Heart left ventricle (tissue), 16 donors: ENCODE measurements around the gene CLPTM1L. TPM values are rescaled to one million over a fixed set of nuclear protein-coding genes. Genes with fewer than 3 reads are reported as not detected.
A peak's percentile ranks its signal among the peaks of the same experiment; 100 is the strongest.

Source experiments
- ATAC-seq, 4 donors: fragments of 200-7000 bp; cut with Tn5 transposase; one replicate each; pipeline ENCODE4 v1.9.1; 2020 to 2022; ENCODE audit warnings: moderate library complexity in 4 of 4, mild to moderate bottlenecking in 3 of 4, moderate number of reproducible peaks in 1 of 4
- DNase-seq, 5 donors: peaks; one replicate each; pipeline ENCODE4 v3.0.0-alpha.2; 2020
- H3K27ac ChIP-seq, 12 donors: fragments of 200-600 bp; sonication (generic) in 4 of 12; one replicate each; pipeline versions ENCODE4 v1.5.0 to v1.8.0; 2016 to 2022; ENCODE audit warnings: mild to moderate bottlenecking in 2 of 12
- H3K27me3 ChIP-seq, 9 donors: fragments of 200-600 bp; sonication (generic) in 2 of 9; one replicate each; pipeline versions ENCODE4 v1.5.1 to v1.8.0; 2016 to 2022; ENCODE audit warnings: mild to moderate bottlenecking in 3 of 9
- H3K36me3 ChIP-seq, 9 donors: fragments of 200-600 bp; sonication (generic) in 2 of 9; one replicate each; pipeline versions ENCODE4 v1.5.0 to v1.8.0; 2018 to 2022; ENCODE audit warnings: mild to moderate bottlenecking in 2 of 9
- H3K4me1 ChIP-seq, 12 donors: fragments of 200-600 bp; sonication (generic) in 4 of 12; one replicate each; pipeline versions ENCODE4 v1.5.0 to v1.8.0; 2016 to 2022; ENCODE audit warnings: mild to moderate bottlenecking in 3 of 12
- H3K4me3 ChIP-seq, 12 donors: fragments of 200-600 bp; sonication (generic) in 4 of 12; one replicate each; pipeline versions ENCODE4 v1.5.0 to v1.8.0; 2017 to 2022; ENCODE audit warnings: mild to moderate bottlenecking in 9 of 12, moderate library complexity in 4 of 12
- H3K9me3 ChIP-seq, 12 donors: fragments of 200-600 bp; sonication (generic) in 4 of 12; one replicate each; pipeline versions ENCODE4 v1.5.0 to v1.8.0; 2016 to 2022; ENCODE audit warnings: mild to moderate bottlenecking in 1 of 12
- CTCF ChIP-seq, 12 donors: fragments of 200-600 bp; sonication (generic) in 4 of 12; IDR thresholded peaks; one replicate each; pipeline versions ENCODE4 v1.5.0 to v1.8.0; 2018 to 2022; ENCODE audit warnings: antibody characterized with exemption in 12 of 12, mild to moderate bottlenecking in 5 of 12
- POLR2A ChIP-seq, 2 donors: fragments of 450-650 bp; IDR thresholded peaks; one replicate each; pipeline ENCODE4 v1.6.1; 2017; ENCODE audit warnings: antibody characterized with exemption in 2 of 2, mild to moderate bottlenecking in 2 of 2, moderate library complexity in 2 of 2
- WGBS, 4 donors: extraction: QIAGEN DNeasy Blood & Tissue Kit in 2 of 4; methylation state at CpG; one replicate each; pipeline versions ENCODE4 v1.1.5 to v1.1.7; 2013 to 2018; 5-methylcytosine and 5-hydroxymethylcytosine counted together
- intact Hi-C, 10 donors: fragments of 100-400 bp; cut with DNase I; formaldehyde crosslinking; loops; one replicate each; pipeline versions ENCODE4 v1.11.1 to v1.14.2; 2022
- polyA plus RNA-seq, 2 donors: library from polyadenylated mRNA; stranded (reverse); fragments of 200-250 nt; gene quantifications; one replicate each; pipeline ENCODE4 v1.2.3, GENCODE V29; 2013
- total RNA-seq, 9 donors: library from RNA; depleted of rRNA in 2 of 9; stranded (reverse); fragments of >200 nt in 2 of 9; fragmentation: NEBNext Ultra II Directional in 3 of 9; extraction: Animal tissue kit (Norgen Biotek cat#: 25700) in 3 of 9; gene quantifications; one replicate each; pipeline versions ENCODE4 v1.1.0 to v1.2.4, GENCODE V29; 2016 to 2023
- donor health status: ischemic (EF 13 %, LVEDD 7.1; RV severe dilation, severe dysfunction).
- donor health status: healthy with polysubstance abuse.
- donor health status: DM: no; HTN: yes; CAD: no.
- donor health status: DM: no; HTN: no; CAD: no.
- donor health status: ischemic (EF 25% LVEDD 6.9; RV normal size, moderate dysfunction).
- donor health status: ischemic (EF 25% LVEDD 5.7; RV mildly dilated, moderate dysfunction).
- donor health status: healthy.
- donor health status: DM: yes; HTN: yes; CAD: no.
- donor health status: ischemic (EF 35%, LVEDD 5.7; RV mildly dilated, moderate dysfunction).
- donor health status: nonischemic (EF 11% LVEDD 7.7; RV severe dilation, severe dysfunction).
- donor health status: DM: yes; HTN: yes; CAD: no.
- donor health status: PGD.
- donor health status: ischemic (EF 29% LVEDD 5.4; RV normal size, mild dysfunction).
- donor health status: nonischemic (EF 23%, LVEDD 6.1; RV moderate dilation, normal function).

The CLPTM1L gene
- total and polyA plus RNA-seq, 11 donors, result 23.5 to 96.8 (median 39.4) TPM

- no peaks in the 10 kb centered on the region for H3K9me3 ChIP-seq
- intact Hi-C loops, result no loop called here
- no peak overlapping the region for H3K4me3 ChIP-seq
- DNase-seq (no peak), ATAC-seq (no peak)
- no peaks in the 10 kb centered on the region for H3K4me1 ChIP-seq
- WGBS, 4 donors, result 89 to 91% (median 90%) methylated on average over 11 of the region's 11 CpGs
- no peak overlapping the region for H3K27ac ChIP-seq
- TF ChIP-seq CTCF (IDR thresholded peaks at IDR 0.05), result no peak
- TF ChIP-seq POLR2A (IDR thresholded peaks at IDR 0.05), result no peak
- peaks cover 0 to 79% (median 68%) of the 10 kb centered on the region in 9 donors for H3K36me3 ChIP-seq
- H3K27me3 ChIP-seq, result no peaks in the 10 kb centered on the region
Observed at GRCh38 chr5:1332461-1333001, 12.4 kb downstream of the CLPTM1L start.

GRCh38 chr5:1331861-1332405 lies 13.0 kb downstream of the CLPTM1L start:
- no peak overlapping the region for H3K4me3 ChIP-seq
- DNase-seq (no peak), ATAC-seq (no peak)
- no peaks in the 10 kb centered on the region for H3K9me3 ChIP-seq
- no peak for TF ChIP-seq CTCF (IDR thresholded peaks at IDR 0.05)
- TF ChIP-seq POLR2A (IDR thresholded peaks at IDR 0.05), result no peak
- peaks cover 0 to 73% (median 62%) of the 10 kb centered on the region in 9 donors for H3K36me3 ChIP-seq
- H3K27ac ChIP-seq, result no peak overlapping the region
- intact Hi-C loops, result no loop called here
- no peaks in the 10 kb centered on the region for H3K27me3 ChIP-seq
- H3K4me1 ChIP-seq, result no peaks in the 10 kb centered on the region
- 91 to 94% (median 93%) methylated on average over 10 to 11 of the region's 11 CpGs for WGBS, 4 donors

GRCh38 chr5:1330847-1331831 lies 13.8 kb downstream of the CLPTM1L start:
- Histone ChIP-seq H3K27me3 (no peaks in the 10 kb centered on the region), H3K9me3 (no peaks in the 10 kb centered on the region), H3K4me1 (no peaks in the 10 kb centered on the region), H3K4me3 (no peak overlapping the region), H3K36me3 (peaks cover 0 to 66% (median 54%) of the 10 kb centered on the region in 9 donors), H3K27ac (no peak overlapping the region)
- TF ChIP-seq CTCF (IDR thresholded peaks at IDR 0.05) (no peak), POLR2A (IDR thresholded peaks at IDR 0.05) (no peak)
- peak in 3 of 4 donors; percentile 12 to 37 (median 32) for ATAC-seq
- DNase-seq, result peak in 1 of 5 donors; percentile 35
- intact Hi-C loops, result no loop called here
- WGBS, 4 donors, result 87 to 95% (median 93%) methylated on average over 18 to 35 of the region's 35 CpGs
